Endothelial cell of umbilical vein (primary cell): ENCODE data around the gene RBPJ. TPM values are rescaled to one million over a fixed set of nuclear protein-coding genes. Genes with fewer than 3 reads are reported as not detected.

Experiments used
- Bru-seq: library from RNA; stranded (reverse); fragments of 400-500 nt; gene quantifications from one replicate; lab custom pipeline; 2021; lab: Mats Ljungman, UMichigan
- BruChase-seq, 2 experiments: library from RNA; stranded (reverse); fragments of 400-500 nt; gene quantifications; one replicate each; lab custom pipeline; 2021; lab: Mats Ljungman, UMichigan
- BruUV-seq: library from RNA; stranded (reverse); fragments of 400-500 nt; replicated peaks from 2 replicates; lab custom pipeline; 2021; lab: Mats Ljungman, UMichigan
- CTCF ChIA-PET: fragments of 300-600, 350-600 bp; sonication (Branson Sonifier 250); formaldehyde crosslinking; loops from one replicate; lab custom pipeline; 2021; ENCODE audit warnings: antibody characterized with exemption, inconsistent platforms; lab: Charles Lee
- POLR2A ChIA-PET: fragments of 300-600, 350-600 bp; sonication (Branson Sonifier 250); formaldehyde crosslinking; loops from one replicate; lab custom pipeline; 2021; ENCODE audit warnings: antibody characterized with exemption, inconsistent platforms; lab: Charles Lee
- DNase-seq: peaks from one replicate; pipeline ENCODE4 v3.0.0-alpha.2; 2011; ENCODE audit warnings: low read depth, low spot score
- FAIRE-seq: peaks from 2 replicates; lab custom pipeline; 2011; peaks lifted over from hg19 to GRCh38; lab: Jason Lieb, UNC
- H2AFZ ChIP-seq: 2 replicates; pipeline ENCODE4 v1.6.0; 2012; ENCODE audit warnings: low read depth, low read length, control low read depth, inconsistent platforms
- H3K27ac ChIP-seq: 2 replicates; pipeline ENCODE4 v1.5.1; 2011; ENCODE audit warnings: low read depth, mild to moderate bottlenecking, control low read depth, low read length, moderate library complexity; ENCODE audit not compliant: insufficient read depth
- H3K27me3 ChIP-seq, 2 experiments: 2 replicates each; pipeline versions ENCODE4 v1.6.0 to v1.6.1; 2011; ENCODE audit warnings: low read length in 2 of 2, mixed read lengths in 1 of 2; ENCODE audit not compliant: control insufficient read depth in 2 of 2, insufficient read depth in 2 of 2
- H3K36me3 ChIP-seq, 2 experiments: 2 replicates in 1 of 2; 3 replicates in 1 of 2; pipeline ENCODE4 v1.5.1; 2011; ENCODE audit warnings: low read length in 2 of 2, mild to moderate bottlenecking in 1 of 2, moderate library complexity in 1 of 2; ENCODE audit not compliant: control insufficient read depth in 2 of 2, insufficient read depth in 2 of 2; ENCODE audit errors: extremely low read depth in 1 of 2
- H3K4me1 ChIP-seq: 3 replicates; pipeline ENCODE4 v1.5.1; 2011; ENCODE audit warnings: mild to moderate bottlenecking, low read length; ENCODE audit not compliant: control insufficient read depth, insufficient read depth; ENCODE audit errors: extremely low read depth
- H3K4me2 ChIP-seq: 2 replicates; pipeline ENCODE4 v1.6.1; 2011; ENCODE audit warnings: low read length, control low read depth, mixed read lengths; ENCODE audit not compliant: insufficient read depth
- H3K4me3 ChIP-seq, 3 experiments: fragments of 200-600 bp in 1 of 3; sonication (generic), shearing (Covaris generic) in 1 of 3; replicated peaks in 1 of 3; 2 replicates each; pipeline ENCODE4 v1.5.1; 2011 to 2016; ENCODE audit warnings: control low read depth in 3 of 3, low read length in 3 of 3, mild to moderate bottlenecking in 2 of 3, inconsistent platforms in 1 of 3, low read depth in 1 of 3, moderate library complexity in 1 of 3; ENCODE audit not compliant: insufficient read depth in 1 of 3
- H3K79me2 ChIP-seq: 2 replicates; pipeline ENCODE4 v1.6.0; 2012; ENCODE audit warnings: low read length, inconsistent platforms; ENCODE audit not compliant: control insufficient read depth, insufficient read depth
- H3K9ac ChIP-seq: replicated peaks from 2 replicates; pipeline ENCODE3; 2011; ENCODE audit warnings: low read length, control low read depth; ENCODE audit not compliant: insufficient read depth; ENCODE audit errors: extremely low read depth
- H3K9me1 ChIP-seq: replicated peaks from 3 replicates; pipeline ENCODE4 v1.6.0; 2011; ENCODE audit warnings: mild to moderate bottlenecking, low read length; ENCODE audit not compliant: control insufficient read depth, insufficient read depth; ENCODE audit errors: extremely low read depth
- H3K9me3 ChIP-seq: replicated peaks from 2 replicates; pipeline ENCODE4 v1.5.1; 2012; ENCODE audit warnings: low read length, inconsistent platforms; ENCODE audit not compliant: control insufficient read depth, insufficient read depth
- H4K20me1 ChIP-seq: replicated peaks from 2 replicates; pipeline ENCODE3; 2011; ENCODE audit warnings: mild to moderate bottlenecking, low read length; ENCODE audit not compliant: control insufficient read depth, insufficient read depth; ENCODE audit errors: extremely low read depth
- CTCF ChIP-seq, 2 donors: IDR thresholded peaks; 1 replicate in 1 of 2; 2 replicates in 1 of 2; pipeline ENCODE4 v1.5.1; 2011; ENCODE audit warnings: low read length in 2 of 2, mild to moderate bottlenecking in 2 of 2, moderate library complexity in 2 of 2, control low read depth in 1 of 2, inconsistent platforms in 1 of 2, low read depth in 1 of 2; ENCODE audit not compliant: insufficient read depth in 1 of 2; ENCODE audit errors: extremely low read depth in 1 of 2
- EZH2 ChIP-seq: IDR thresholded peaks from 2 replicates; pipeline ENCODE4 v1.6.1; 2012; ENCODE audit warnings: borderline replicate concordance, low read depth, mild to moderate bottlenecking, moderate library complexity, low read length, inconsistent platforms; ENCODE audit not compliant: severe bottlenecking
- FOS ChIP-seq: IDR thresholded peaks from 2 replicates; pipeline ENCODE4 v1.6.1; 2011; ENCODE audit warnings: mild to moderate bottlenecking, low read length, moderate library complexity, borderline replicate concordance; ENCODE audit not compliant: insufficient read depth
- GATA2 ChIP-seq: IDR thresholded peaks from 2 replicates; pipeline ENCODE4 v1.7.0; 2011; ENCODE audit warnings: low read depth, mild to moderate bottlenecking, moderate library complexity, mixed read lengths, low read length; ENCODE audit not compliant: insufficient read length, insufficient read depth
- JUN ChIP-seq: IDR thresholded peaks from 2 replicates; pipeline ENCODE4 v1.6.1; 2011; ENCODE audit warnings: borderline replicate concordance, low read depth; ENCODE audit not compliant: insufficient read length, insufficient read depth
- MAX ChIP-seq: IDR thresholded peaks from 2 replicates; pipeline ENCODE4 v1.6.1; 2011; ENCODE audit not compliant: insufficient read depth, insufficient read length
- MYC ChIP-seq: IDR thresholded peaks from one replicate; pipeline ENCODE4 v1.6.1; 2011; ENCODE audit warnings: mild to moderate bottlenecking, low read depth, low read length
- POLR2A ChIP-seq: IDR thresholded peaks from 2 replicates; pipeline ENCODE4 v1.6.1; 2012; ENCODE audit warnings: low read depth, mild to moderate bottlenecking, control low read depth, low read length
- POLR2AphosphoS5 ChIP-seq: IDR thresholded peaks from 2 replicates; pipeline ENCODE4 v1.6.1; 2012; ENCODE audit warnings: low read depth, mild to moderate bottlenecking, control low read depth, low read length, moderate library complexity; ENCODE audit not compliant: insufficient read depth
- dilution Hi-C: fragments of 300-500 bp; cut with MboI; formaldehyde crosslinking; loops from one replicate; pipeline ENCODE4 v1.15.0; 2019; ENCODE audit warnings: low sequenced_read_pairs; ENCODE audit not compliant: extremely low pct_ligation_motif_present
- intact Hi-C: fragments of 100-400 bp; cut with micrococcal nuclease; formaldehyde crosslinking; loops from one replicate; pipeline ENCODE4 v1.10.0; 2022
- long read RNA-seq: library from polyadenylated mRNA; stranded (forward); transcript quantifications from one replicate; pipeline ENCODE4 v2.0.0, GENCODE V29; 2021
- polyA minus RNA-seq, 3 experiments: library from RNA; depleted of rRNA, polyadenylated mRNA; stranded (reverse); fragments of >200 nt; gene quantifications; 1 replicate in 1 of 3; 2 replicates in 2 of 3; pipeline ENCODE4 v1.2.3, GENCODE V29; 2011
- polyA plus RNA-seq, 4 experiments: library from polyadenylated mRNA; depleted of rRNA in 3 of 4; stranded (reverse) in 3 of 4; unstranded in 1 of 4; fragments of >200 nt; gene quantifications; 2 replicates each; pipeline versions ENCODE4 v1.2.1 to v1.2.3, GENCODE V29; 2011 to 2012; ENCODE audit warnings: missing spikeins in 1 of 4
- total RNA-seq: library from RNA; stranded (reverse); gene quantifications from 2 replicates; pipeline ENCODE4 v1.2.3, GENCODE V29; 2021

The RBPJ gene
- 42.9 and 46.4 TPM in 2 replicates for total RNA-seq
- 16.7 and 17.0 TPM in 2 replicates for polyA plus RNA-seq
- 13.5 and 14.6 TPM in 2 replicates for polyA plus RNA-seq (2011; cell fraction: cytosol; rRNA removed)
- polyA plus RNA-seq (2011; cell fraction: nucleus; rRNA removed) = 64.8 and 87.7 TPM in 2 replicates
- polyA plus RNA-seq (2012) = 20.7 and 28.2 TPM in 2 replicates
- 40.2 and 55.0 TPM in 2 replicates for polyA minus RNA-seq
- polyA minus RNA-seq (2011; cell fraction: cytosol; rRNA and poly(A)+ RNA removed) = 16.4 TPM
- 88.3 and 103 TPM in 2 replicates for polyA minus RNA-seq (2011; cell fraction: nucleus; rRNA and poly(A)+ RNA removed)
- Bru-seq, nascent RNA = percentile 84 among the genes with signal in this experiment
- percentile 86 among the genes with signal in this experiment for BruChase-seq, experiment 1, labeled RNA remaining after a 6-hour chase
- percentile 84 among the genes with signal in this experiment for BruChase-seq, experiment 2, labeled RNA remaining after a 2-hour chase
- long read RNA-seq, full-length matches to known transcripts = 102 of 124 reads
- long read RNA-seq, partial matches to known transcripts = 6 of 124 reads
- long read RNA-seq, other reads (novel, unspliced or antisense) = 16 of 124 reads

GRCh38 chr4:26320538-26321372, at the start of gene RBPJ:
TSS of gene RBPJ (plus strand) at chr4:26321014. CDS start at chr4:26321029, 15 bp downstream.
- ChIA-PET CTCF (interaction anchor here (2.9 kb wide), 1 partner anchor 9 kb away, joined by 11 read pairs; no protein-coding TSS in a partner anchor), POLR2A (no interaction called here)
- DNase-seq = peak; percentile 97
- Histone ChIP-seq H4K20me1 (peaks cover 7% of the 10 kb centered on the region), H3K9ac (peak within 1 kb of the TSS; percentile 96), H3K27ac (peak within 1 kb of the TSS; percentile 80), H3K36me3 (no peaks in the 10 kb centered on the region), H3K79me2 (peaks cover 45% of the 10 kb centered on the region), H3K27me3 (no peaks in the 10 kb centered on the region), H3K9me3 (no peaks in the 10 kb centered on the region), H2AFZ (peak within 1 kb of the TSS; percentile 100), H3K4me2 (peak within 1 kb of the TSS; percentile 96), H3K4me3 (peak within 1 kb of the TSS; percentile 76 to 84 (median 79)), H3K4me1 (peaks cover 23% of the 10 kb centered on the region), H3K9me1 (no peaks in the 10 kb centered on the region)
- TSS peak; percentile 44 for BruUV-seq
- FAIRE-seq = peak; percentile 73
- dilution Hi-C loops = no loop called here
- TF ChIP-seq FOS (peak; percentile 17), GATA2 (no peak), JUN (no peak), CTCF (IDR thresholded peaks at IDR 0.05; ENCODE audit: extremely low read depth in 1 of 2, insufficient read depth in 1 of 2, low read depth in 1 of 2, low read length in 2 of 2) (no peak), MAX (no peak), POLR2A (peak; percentile 67), POLR2AphosphoS5 (peak; percentile 9), MYC (no peak), EZH2 (no peak)
- intact Hi-C loops = loop anchor here (1.0 to 5.0 kb wide), 5 partner anchors 248 to 540 kb away; partner anchors contain the start of genes SEL1L3 and STIM2
